Nucleus accumbens (tissue), 56 donors: Measurements from ENCODE around the gene NEURL4.
A peak's percentile ranks its signal among the peaks of the same experiment; 100 is the strongest.

ENCODE experiments used
- DNase-seq, 56 donors: peaks; one replicate each; lab custom pipeline; 2025; lab: John Stamatoyannopoulos, UW

The NEURL4 gene

DNA sequence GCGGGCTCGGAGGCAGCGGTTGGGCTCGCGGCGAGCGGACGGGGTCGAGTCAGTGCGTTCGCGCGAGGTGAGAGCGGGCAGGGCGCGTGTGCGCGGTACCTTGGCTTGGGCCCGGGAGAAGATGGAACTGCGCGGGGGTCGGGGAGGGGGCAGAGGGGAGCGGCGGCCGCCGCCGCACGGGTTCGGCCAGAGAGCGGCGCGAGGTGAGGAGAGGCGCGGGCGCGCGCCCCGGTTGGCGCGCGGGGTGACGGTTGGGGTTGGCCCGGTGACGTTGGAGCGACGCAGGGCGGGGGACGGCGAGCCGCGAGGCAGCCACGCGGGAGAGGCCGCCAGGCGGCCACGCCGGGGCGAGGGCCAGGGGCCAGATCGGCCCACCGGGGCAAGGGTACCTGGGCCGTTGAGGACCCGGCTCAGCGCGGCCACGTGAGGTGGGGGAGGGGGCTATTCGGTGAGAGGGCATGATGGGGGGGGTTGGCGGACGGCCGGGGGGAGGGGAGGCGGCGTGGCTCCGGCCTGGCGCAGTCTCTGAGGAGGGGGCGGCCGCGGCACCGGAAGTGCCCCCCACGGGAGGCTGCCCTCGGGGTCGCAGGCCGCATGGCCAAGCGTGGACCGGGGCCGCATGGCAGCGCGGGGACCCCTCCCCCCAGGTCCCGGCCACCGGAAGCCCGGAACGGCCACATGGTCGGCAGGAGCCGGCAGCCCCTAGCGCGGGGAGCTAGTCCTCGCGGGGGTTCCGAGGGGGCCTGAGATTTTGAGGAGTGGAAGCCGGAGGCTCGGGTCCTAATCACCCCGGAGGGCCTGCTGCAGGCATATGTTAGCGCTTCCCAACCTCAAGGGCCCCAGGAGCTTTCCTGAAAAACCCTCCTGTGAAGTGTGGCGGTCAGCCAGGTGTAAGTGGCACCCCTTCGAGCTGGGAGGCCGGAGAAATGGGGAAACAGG, 21.2 kb downstream of the NEURL4 start:
- DNase-seq: peak in 18 of 56 donors; percentile 6 to 70 (median 52)

DNA sequence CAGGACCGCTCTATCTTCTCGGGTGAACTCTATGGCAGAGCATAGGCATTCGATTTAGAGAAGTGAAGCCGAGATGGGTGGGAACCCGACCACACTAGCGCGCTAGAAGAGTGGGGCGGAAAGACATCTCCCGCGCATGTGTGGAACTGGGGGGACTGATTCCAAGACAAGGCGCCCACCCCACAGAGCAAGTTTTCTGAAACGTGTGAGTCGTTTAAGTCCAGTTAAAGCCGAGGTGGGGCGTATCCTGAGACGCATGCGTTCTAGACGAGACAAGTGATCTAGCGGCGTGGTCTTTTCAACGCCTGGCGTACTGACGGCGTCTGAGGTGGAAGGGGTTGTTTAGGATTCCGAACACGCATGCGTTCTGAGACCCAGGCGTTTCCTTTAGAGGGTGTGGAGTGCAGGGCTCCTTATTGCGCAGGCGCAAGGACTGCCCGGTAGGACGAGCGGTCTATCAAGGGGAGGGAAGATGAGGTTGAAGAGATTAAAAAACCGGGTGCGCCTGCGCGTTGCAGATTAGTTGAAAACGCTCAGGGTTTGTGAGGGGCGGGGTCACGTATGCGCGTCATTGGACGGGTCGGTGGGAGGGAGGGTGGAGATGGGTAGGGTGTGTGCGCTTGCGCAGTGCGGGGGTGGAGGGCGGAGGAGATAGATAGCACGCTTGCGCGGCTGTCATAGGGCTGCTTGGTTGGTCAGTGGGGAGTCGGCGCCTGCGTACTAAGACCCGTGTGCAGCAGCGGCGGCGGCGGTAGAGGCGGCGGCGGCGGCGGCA, 22.0 kb downstream of the NEURL4 start, which contains the start of gene EIF5A:
Gene EIF5A (plus strand): TSS at position 718 of the 775 bp plus-strand sequence. CDS start 2,008 bp downstream, outside the sequence.
- peak; percentile 94 to 100 (median 99) for DNase-seq

DNA sequence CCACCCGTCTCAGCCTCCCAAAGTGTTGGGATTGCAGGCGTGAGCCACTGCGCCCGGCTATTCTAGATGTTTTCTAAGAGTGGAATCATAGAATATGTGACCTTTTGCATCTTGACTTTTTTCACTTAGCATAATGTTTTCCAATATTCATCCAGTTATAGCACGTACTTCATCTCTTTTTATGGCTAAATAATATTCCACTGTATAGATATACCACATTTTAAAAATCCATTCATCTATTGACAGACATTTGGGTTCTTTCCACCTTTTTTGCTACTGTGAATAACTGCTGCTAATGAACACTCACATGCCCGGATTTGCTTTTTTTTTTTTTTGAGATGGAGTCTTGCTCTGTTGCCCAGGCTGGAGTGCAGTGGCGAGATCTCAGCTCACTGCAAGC, 25.0 kb downstream of the NEURL4 start:
- no peak for DNase-seq

DNA sequence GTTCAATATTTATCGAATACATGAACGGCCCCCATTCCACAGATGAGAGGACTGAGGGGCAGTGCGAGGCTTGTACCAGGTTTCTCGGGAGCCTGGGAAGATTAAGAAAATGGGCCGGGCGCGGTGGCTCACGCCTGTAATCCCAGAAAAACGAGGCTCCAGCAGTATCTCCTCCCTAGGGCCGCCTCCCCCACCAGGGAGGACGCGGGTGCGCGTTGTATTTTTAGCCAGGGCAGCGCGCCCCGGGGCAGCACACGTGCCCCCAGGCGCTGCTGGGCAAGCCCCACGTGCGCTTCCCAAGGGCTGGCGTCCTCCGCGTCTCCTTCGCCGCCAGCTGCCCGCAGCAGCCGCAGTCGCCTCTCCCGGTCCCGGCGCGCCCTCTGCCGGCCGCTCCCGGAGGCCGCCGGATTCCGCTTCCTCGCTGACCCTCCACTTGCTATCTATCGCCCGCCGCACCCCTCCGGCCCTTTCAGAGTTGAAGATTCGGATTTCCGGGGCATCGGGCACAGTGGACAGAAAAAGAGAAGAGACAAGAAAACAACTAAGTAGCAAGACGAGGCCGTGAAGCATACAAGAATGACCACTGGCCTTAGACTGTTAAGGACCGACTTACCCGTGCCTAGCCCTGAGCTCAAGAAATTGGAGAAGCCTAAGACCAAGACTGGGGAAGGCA, 32.8 kb downstream of the NEURL4 start:
- peak in 45 of 56 donors; percentile 20 to 84 (median 58) for DNase-seq

DNA sequence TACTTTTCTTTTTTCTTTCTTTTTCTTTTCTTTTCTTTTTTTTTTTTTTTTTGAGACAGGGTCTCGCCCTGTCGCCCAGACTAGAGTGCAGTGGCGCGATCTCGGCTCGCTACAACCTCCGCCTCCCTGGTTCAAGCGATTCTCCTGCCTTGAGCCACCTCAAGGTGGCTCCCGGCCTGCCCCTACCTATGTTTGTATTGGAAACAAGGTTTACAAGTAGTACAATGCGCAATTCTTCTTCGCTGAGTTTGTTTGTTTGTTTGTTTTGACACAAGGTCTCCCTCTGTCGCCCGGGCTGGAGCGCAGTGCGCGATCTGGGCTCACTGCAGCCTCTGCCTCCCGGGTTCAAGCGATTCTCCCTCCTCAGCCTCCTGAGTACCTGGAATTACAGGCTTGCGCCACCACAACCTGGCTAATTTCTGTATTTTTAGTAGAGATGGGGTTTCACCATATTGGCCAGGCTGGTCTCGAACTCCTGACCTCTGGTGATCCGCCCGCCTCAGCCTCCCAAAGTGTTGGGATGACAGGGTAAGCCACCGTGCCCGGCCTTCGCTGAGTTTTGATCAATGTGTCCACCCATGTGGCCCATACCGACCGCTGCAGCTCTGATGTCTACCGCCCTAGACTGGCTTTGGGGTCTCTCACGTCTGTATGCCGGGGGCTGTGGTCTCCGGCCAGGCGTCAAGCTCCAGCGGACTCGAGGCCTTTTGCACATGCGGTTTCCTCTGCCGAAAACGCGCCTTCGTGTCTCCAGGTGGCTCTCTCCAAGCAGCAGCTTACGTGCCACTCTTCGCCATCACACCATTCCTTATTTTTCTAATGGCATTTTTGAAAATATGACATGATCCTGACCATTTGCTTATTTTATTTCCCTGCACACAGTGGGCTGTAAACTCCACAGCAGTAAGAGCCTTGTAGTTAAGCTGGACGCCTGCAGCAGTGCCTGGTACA, 33.6 kb downstream of the NEURL4 start:
- no peak for DNase-seq

DNA sequence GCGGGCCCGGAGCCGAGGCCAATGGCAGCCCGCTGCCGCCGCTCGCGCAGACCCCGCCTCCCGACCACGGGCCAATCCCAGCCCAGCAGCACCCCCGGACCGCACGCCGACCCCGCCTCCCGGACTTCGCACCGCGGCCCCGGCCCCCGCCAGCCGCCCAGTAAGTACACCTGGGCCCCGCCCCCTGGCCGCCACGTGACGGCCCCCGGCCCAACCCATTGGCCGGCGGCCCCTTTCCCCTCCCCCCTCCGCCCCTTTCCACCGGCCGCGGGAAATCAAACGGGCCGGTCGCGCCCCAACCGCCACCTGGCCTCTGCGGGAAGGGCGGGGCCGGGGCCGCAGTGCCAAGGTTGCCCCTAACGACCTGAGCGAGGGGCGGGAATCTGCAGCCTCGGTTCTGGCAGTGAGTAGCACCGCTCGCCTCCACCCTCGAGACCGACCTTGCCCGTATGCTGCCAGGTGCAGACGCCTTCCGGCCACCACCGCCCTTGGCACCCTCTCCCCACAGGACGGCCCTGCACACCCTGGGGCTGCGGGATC, 34.5 kb downstream of the NEURL4 start, which contains the start of gene YBX2:
Gene YBX2 (minus strand): TSS at position 26 of the 540 bp plus-strand sequence. CDS start 139 bp downstream, outside the sequence.
- peak in 5 of 56 donors; percentile 13 to 52 (median 18) for DNase-seq

DNA sequence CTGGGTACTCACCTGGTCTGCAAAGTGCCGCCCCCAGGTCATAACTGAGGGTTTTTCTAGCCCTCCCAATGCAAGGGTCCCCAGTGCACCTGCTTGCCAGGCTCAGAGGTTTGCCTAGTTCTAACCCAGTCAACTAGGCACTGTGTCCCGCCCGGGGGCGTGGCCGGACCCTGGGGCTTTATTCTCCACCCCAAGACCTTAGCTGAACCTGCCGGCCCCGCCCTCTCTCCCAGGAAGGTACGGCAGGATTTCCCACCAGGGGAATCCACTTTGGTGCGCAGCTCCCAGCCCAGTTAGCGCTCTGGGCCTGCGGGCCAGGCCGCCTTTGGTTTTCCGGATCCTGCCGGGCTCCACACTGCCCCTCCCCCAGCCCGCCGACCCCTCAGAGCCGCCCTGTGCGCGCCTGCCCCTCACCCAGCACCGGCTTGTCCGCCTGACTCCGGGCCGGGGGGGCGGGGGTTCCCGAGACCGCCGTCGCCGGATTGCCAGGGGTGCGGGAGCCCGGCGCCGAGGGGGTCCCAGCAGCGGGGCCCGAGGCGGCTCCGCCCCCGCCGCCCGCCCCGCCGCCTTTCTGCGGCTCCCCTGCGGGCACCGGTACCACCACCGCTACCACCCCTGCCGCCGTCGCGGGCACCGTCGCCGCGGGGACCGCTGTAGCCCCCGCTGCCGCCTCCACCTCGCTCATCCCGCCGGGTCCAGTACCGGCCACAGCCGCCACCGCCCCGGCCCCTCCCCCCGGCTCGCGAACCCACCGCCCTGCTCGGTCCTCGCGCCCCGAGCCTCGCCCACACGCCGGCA, 35.1 kb downstream of the NEURL4 start:
- DNase-seq: peak in 1 of 56 donors; percentile 5

DNA sequence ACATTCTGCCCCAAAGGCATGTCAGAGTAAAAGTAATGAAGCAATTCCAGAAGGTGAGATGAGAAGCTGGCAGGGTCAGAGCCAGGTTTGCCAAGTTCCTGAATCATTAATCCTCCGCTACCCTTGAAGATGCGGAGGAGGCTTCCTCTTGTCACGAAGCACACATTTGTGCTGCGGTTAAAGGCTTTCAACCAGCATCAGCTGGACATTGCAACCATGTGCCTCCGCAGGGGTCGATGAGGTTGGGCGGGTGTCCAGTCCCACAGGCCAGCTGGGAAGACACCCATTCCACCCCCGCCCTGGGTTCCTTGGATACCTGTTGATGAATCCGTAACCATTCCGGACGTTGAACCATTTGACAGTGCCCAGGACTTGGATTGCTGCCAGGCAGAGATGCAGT, 36.0 kb downstream of the NEURL4 start:
- DNase-seq: no peak

DNA sequence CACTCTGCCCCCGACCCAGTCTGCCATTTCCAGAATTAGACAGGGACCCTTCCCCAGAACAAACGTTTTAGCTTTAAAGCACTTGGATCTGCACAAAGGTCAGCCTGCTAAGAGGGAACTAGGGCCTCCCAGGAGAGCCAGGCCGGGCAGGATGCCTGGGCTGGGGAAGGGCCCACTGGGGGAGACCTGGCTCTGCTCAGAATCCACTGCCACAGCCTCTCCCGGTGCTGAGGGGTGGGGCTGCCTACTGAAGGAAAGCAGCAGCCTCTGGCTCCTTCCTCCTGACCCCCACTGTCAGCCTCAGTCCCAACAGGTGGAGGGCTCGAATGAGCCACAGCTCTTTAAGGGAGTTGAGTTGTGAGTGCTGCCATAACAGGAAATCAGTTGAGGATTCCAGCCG, 36.4 kb downstream of the NEURL4 start:
- peak in 3 of 56 donors; percentile 1 to 32 (median 20) for DNase-seq

DNA sequence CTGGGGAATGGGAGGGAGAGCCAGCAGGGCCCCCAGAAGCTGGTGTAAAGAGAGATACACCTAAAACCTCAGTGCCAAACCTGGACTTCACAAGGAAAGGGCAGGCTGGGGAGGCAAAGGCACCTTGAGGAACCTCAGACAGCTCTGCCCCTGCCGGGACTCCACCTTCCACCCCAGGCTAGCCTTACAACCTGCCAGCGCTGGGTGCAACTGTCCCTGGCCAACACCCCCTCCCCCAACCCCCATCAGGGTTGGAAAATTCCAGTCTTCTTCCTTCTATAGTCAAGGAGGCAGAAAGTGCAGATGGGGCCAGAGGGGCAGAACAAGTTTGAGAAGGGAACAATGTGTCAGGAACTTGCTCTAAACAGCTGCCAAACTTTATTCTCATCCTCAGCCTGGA, 36.9 kb downstream of the NEURL4 start:
- no peak for DNase-seq

DNA sequence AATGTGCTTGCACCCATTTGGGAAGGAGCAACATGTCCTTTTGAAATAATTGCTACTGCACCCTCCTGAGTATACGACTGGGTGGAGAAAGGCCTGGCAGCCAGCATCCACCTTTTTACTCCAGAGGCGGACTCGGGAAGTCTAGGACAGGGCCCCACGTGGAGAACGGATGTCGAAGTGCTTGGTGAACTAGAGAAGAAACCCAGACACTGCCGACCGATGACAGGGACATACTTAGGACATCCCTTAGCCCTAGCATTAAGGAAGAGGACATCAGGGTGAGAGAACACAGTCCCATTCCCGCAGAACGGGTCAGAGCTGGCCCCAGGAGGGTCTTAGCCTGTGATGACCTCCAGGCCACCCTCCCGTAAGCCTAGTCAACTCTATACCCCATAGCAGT, 38.5 kb downstream of the NEURL4 start:
- no peak for DNase-seq

DNA sequence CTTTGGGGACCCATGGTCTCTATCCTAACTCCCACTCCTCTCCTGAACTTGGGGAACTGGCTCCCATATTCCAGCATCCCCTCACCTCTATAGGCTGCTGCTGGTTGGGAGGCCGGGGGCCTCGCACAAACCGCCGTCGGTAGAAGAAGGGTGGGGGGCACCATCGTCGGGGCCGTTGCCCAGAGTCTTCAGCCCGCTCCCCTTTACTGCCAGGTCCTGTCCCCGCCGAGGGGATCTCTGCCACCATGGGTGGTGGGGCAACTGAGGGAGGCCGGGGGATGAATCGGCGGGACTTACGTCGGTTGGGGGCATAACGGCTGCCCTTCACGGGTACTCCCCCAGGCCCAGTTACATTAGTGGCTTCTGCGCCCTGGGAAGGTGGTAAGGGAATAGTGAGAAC, 39.0 kb downstream of the NEURL4 start:
- DNase-seq: no peak

DNA sequence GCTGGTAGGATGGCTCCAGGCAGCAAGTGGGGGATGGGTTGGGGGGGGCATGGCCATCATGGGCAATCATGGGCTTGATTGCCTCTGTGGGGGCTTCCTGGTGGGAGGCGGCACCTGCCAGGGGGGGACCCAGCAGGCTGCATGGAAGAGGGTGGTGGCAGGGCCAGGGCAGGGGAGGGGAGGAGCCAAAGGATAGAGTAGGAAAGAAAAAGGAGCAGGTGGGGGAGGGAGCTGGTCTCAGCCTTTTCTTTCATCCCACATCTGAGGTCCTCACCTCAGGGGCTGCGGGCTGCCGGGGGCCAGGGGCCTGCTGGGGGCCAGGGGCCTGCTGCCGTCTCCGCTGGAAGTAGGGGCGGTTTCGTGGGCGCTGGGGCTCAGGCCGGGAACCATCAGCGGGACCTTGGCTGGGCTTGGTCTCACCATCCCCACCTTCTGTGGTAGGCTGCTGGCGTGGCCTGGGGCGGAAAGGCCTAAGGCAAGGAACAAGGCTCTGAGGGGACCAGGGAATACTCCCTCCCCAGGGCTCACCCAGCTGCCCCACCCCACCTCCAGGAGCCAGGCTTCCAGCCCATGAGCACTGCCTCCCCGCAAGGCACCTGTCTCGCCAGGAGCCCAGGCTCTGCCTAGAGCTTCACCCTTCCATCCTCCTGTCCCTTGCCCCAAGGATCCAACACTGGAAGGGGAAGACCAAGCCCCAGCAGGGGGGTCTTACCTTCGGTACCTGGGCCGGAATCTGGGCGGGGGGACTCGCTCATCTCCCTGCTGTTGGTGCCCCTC, 39.7 kb downstream of the NEURL4 start:
- no peak for DNase-seq

DNA sequence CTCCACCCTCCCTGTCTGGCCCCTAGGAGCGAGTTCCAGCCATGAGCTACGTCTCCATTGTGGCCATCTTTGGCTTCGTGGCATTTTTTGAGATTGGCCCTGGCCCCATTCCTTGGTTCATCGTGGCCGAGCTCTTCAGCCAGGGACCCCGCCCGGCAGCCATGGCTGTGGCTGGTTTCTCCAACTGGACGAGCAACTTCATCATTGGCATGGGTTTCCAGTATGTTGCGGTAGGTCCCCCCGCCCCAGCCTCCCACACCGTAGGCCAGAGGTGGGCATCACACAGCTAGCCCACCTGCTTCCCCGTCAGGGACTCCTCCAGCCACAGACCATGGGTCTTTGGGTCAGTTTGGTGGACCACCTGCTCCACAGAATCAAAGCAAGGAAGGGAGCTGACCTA, 43.5 kb downstream of the NEURL4 start:
- DNase-seq: no peak

DNA sequence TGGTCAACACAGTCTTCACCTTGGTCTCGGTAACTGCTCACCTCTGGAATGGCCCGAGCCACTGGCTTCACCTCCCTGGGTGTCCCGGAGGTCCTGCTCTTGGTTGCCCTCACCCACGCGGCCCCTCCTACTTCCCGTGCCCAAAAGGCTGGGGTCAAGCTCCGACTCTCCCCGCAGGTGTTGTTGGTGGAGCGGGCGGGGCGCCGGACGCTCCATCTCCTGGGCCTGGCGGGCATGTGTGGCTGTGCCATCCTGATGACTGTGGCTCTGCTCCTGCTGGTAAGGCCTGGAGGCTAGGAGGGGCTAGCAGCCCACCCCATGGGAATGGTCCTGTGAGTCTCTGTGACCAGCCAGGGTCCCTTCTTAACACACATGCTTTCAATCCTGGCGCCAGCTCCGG, 44.2 kb downstream of the NEURL4 start:
- no peak for DNase-seq

DNA sequence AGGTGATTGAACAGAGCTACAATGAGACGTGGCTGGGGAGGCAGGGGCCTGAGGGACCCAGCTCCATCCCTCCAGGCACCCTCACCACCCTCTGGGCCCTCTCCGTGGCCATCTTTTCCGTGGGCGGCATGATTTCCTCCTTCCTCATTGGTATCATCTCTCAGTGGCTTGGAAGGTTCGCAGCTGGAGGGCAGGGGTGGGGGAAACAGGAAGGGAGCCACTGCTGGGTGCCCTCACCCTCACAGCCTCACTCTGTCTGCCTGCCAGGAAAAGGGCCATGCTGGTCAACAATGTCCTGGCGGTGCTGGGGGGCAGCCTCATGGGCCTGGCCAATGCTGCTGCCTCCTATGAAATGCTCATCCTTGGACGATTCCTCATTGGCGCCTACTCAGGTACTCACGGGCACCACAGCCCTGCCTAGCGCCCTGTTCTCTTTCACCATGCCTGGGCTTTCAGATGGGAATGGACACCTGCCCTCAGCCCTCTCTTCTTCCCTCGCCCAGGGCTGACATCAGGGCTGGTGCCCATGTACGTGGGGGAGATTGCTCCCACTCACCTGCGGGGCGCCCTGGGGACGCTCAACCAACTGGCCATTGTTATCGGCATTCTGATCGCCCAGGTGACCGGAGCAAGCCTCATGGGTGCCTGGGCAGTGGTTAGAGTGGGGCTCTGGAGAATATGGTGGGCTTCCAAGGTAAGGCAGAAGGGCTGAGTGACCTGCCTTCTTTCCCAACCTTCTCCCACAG, 45.5 kb downstream of the NEURL4 start:
- no peak for DNase-seq
